SK-N-SH (cell line): Measurements from ENCODE around the gene ARFIP1.

ENCODE experiments used
- NRF1 ChIP-seq: IDR thresholded peaks from 2 replicates; pipeline ENCODE4 v1.6.1; 2012; ENCODE audit warnings: low read depth, mild to moderate bottlenecking, low read length
- POLR2AphosphoS5 ChIP-seq: IDR thresholded peaks from 2 replicates; pipeline ENCODE4 v1.6.1; 2012; ENCODE audit warnings: low read depth, low read length
- TF ChIP-seq, protein P1 (sequence below): fragments of 200-600 bp; sonication (generic); IDR thresholded peaks from 2 replicates; pipeline ENCODE4 v1.6.1; 2017; ENCODE audit warnings: antibody characterized with exemption, mild to moderate bottlenecking, moderate library complexity
- TF ChIP-seq, protein P2 (sequence below): IDR thresholded peaks from 2 replicates; pipeline ENCODE4 v1.6.1; 2012; ENCODE audit warnings: mild to moderate bottlenecking, low read depth, low read length, moderate library complexity

DNA sequence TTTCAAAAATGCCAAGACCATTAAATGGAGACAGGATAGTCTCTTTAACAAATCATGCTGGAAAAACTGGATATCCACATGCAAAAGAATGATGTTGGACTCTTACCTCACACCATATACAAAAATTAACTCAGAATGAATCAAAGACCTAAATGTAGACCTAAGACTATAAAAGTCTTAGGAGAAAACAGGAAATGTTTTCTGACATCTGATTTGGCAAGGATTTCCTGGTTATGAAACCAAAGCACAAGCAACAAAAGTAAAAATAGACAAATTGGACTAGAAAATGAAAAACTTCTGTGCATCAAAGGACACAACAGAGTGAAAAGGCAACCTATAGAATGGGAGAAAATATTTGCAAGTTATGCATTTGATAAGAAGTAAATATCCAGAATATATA lies 37.6 kb downstream of the ARFIP1 start:
- TF ChIP-seq, protein P1, sequence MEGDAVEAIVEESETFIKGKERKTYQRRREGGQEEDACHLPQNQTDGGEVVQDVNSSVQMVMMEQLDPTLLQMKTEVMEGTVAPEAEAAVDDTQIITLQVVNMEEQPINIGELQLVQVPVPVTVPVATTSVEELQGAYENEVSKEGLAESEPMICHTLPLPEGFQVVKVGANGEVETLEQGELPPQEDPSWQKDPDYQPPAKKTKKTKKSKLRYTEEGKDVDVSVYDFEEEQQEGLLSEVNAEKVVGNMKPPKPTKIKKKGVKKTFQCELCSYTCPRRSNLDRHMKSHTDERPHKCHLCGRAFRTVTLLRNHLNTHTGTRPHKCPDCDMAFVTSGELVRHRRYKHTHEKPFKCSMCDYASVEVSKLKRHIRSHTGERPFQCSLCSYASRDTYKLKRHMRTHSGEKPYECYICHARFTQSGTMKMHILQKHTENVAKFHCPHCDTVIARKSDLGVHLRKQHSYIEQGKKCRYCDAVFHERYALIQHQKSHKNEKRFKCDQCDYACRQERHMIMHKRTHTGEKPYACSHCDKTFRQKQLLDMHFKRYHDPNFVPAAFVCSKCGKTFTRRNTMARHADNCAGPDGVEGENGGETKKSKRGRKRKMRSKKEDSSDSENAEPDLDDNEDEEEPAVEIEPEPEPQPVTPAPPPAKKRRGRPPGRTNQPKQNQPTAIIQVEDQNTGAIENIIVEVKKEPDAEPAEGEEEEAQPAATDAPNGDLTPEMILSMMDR, result no peak
- TF ChIP-seq NRF1 (no peak), POLR2AphosphoS5 (no peak)
- TF ChIP-seq, protein P2, sequence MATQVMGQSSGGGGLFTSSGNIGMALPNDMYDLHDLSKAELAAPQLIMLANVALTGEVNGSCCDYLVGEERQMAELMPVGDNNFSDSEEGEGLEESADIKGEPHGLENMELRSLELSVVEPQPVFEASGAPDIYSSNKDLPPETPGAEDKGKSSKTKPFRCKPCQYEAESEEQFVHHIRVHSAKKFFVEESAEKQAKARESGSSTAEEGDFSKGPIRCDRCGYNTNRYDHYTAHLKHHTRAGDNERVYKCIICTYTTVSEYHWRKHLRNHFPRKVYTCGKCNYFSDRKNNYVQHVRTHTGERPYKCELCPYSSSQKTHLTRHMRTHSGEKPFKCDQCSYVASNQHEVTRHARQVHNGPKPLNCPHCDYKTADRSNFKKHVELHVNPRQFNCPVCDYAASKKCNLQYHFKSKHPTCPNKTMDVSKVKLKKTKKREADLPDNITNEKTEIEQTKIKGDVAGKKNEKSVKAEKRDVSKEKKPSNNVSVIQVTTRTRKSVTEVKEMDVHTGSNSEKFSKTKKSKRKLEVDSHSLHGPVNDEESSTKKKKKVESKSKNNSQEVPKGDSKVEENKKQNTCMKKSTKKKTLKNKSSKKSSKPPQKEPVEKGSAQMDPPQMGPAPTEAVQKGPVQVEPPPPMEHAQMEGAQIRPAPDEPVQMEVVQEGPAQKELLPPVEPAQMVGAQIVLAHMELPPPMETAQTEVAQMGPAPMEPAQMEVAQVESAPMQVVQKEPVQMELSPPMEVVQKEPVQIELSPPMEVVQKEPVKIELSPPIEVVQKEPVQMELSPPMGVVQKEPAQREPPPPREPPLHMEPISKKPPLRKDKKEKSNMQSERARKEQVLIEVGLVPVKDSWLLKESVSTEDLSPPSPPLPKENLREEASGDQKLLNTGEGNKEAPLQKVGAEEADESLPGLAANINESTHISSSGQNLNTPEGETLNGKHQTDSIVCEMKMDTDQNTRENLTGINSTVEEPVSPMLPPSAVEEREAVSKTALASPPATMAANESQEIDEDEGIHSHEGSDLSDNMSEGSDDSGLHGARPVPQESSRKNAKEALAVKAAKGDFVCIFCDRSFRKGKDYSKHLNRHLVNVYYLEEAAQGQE, result no peak
